T-helper 17 cell (primary cell): ENCODE data around the gene TMEM178B. TPM values are rescaled to one million over a fixed set of nuclear protein-coding genes. Genes with fewer than 3 reads are reported as not detected.

ENCODE experiments used
- ATAC-seq: fragments of 150-1000 bp; cut with Tn5 transposase; 2 replicates; pipeline ENCODE4 v1.10.0; 2021; ENCODE audit warnings: mild to moderate bottlenecking, moderate library complexity
- DNase-seq, 3 donors: peaks; one replicate each; pipeline versions ENCODE4 v3.0.0 to v3.0.0-alpha.2; 2020 to 2021
- H3K9me3 ChIP-seq: one replicate; pipeline ENCODE4 v1.7.0; 2013; ENCODE audit warnings: low read length, mild to moderate bottlenecking; ENCODE audit not compliant: control insufficient read depth, poor library complexity, severe bottlenecking
- H3K27ac Mint-ChIP-seq: one replicate; pipeline ENCODE4 v1.8.0; 2022; ENCODE audit warnings: mild to moderate bottlenecking, moderate library complexity, mixed read lengths
- H3K27me3 Mint-ChIP-seq: one replicate; pipeline ENCODE4 v1.8.0; 2022; ENCODE audit warnings: mixed read lengths
- H3K36me3 Mint-ChIP-seq: one replicate; pipeline ENCODE4 v1.8.0; 2022; ENCODE audit warnings: low read depth, mixed read lengths
- H3K4me1 Mint-ChIP-seq: one replicate; pipeline ENCODE4 v1.8.0; 2022; ENCODE audit warnings: mild to moderate bottlenecking, mixed read lengths
- H3K4me3 Mint-ChIP-seq: one replicate; pipeline ENCODE4 v1.8.0; 2022; ENCODE audit warnings: mild to moderate bottlenecking, moderate library complexity, mixed read lengths
- total RNA-seq, 4 donors: library from RNA in 2 of 4; stranded (reverse) in 2 of 4; gene quantifications; one replicate each; pipeline ENCODE4 v1.2.3 and lab custom pipeline; 2022 to 2026

Gene TMEM178B
- total RNA-seq, 2 donors from 2014 or later, result 0.90 to 0.96 TPM

DNA sequence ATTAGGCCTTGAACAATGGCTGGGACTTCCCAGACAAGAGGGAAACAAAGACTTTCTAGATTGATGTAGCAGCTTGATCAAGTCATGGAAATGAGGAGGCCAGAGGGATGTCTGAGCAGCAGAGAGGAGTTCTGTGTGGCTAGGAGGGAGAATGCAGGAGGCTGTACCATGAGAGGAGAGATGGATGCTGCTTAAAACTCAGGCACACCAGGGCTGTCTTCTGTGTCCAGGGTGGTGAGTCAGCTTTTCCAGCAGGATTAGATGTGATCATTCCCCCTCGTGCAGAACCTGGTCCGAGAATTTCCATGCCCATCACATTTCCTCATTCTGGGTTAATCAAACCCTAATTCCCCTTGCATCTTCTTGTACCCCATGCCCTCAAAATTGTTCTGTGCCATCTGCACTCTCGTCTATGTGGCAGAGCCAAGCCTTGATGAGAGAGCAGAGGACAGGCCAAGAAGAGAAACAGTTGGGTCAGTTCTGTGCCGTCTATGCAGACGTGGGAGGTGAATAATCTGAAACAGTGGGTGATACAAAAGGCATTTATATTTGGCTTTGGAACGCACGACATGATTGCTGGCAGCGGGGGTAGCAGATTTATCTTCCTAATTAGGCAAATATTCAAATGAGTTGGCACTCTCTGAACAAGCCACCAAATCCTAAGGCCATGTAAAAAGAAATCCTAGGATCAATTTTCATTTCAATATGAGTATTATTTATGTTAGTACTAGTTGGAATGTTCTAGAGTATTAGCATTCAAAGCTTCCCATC, 160.7 kb downstream of the TMEM178B start:
- no peak overlapping the region for H3K27ac Mint-ChIP-seq
- peaks cover 2% of the 10 kb centered on the region for H3K4me1 Mint-ChIP-seq
- no peaks in the 10 kb centered on the region for H3K36me3 Mint-ChIP-seq
- no peak overlapping the region for H3K4me3 Mint-ChIP-seq
- DNase-seq, result no peak
- ATAC-seq, result no peak
- H3K9me3 ChIP-seq, result no peaks in the 10 kb centered on the region
- H3K27me3 Mint-ChIP-seq, result peaks cover 39% of the 10 kb centered on the region

DNA sequence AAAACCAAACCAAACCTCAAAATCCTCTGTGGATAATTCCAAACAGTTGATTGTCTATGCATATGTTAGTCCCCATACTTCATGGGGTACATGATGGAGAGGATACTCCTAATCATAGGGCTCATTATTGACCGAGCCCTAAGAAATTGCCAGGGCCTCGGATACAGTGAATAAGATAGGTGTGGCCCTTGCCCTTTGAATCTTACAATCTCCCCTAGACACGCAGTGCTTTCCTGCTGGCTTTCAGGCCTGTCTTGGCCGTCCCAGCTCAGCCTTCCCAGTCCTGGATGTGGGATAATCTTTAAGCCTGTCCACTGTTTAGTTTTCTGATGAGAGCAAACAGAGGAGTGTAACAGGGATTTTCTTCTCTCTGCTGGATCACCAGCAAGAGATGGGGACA, 161.8 kb downstream of the TMEM178B start:
- peaks cover 39% of the 10 kb centered on the region for H3K27me3 Mint-ChIP-seq
- H3K4me3 Mint-ChIP-seq, result no peak overlapping the region
- ATAC-seq, result no peak
- H3K9me3 ChIP-seq, result no peaks in the 10 kb centered on the region
- DNase-seq, result no peak
- no peak overlapping the region for H3K27ac Mint-ChIP-seq
- H3K4me1 Mint-ChIP-seq, result peaks cover 2% of the 10 kb centered on the region
- H3K36me3 Mint-ChIP-seq, result no peaks in the 10 kb centered on the region

DNA sequence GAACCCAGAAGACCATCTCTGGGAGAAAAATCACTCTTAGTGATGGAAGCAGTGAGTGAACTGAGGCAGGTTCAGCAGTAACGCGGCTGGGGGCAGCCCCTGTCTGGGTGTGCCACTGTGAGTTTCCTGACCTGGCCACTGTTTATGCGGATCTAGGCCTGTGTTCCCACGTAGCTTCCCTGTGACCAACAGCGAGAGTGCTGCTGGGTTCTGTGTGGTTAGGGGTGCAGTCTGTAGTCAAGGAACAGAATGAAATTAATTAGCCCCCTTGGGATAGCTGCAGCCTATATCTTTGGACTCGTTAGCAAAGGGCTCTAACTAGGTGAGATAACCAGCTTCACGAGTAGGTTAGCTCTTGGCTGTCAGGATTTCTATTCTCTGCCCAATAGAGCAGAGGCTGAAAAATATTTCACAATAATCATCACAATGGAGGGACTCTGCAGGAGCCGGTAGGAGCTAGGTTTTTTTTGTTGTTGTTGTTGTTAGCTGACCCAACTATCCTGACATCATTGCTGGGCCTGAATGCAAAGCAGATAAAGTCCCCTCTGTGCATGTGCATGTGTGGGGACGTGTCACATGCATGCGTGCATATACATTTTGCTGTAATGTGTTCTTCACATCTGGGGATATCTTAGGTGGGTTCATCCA, 164.9 kb downstream of the TMEM178B start:
- H3K36me3 Mint-ChIP-seq, result no peaks in the 10 kb centered on the region
- H3K27me3 Mint-ChIP-seq, result peaks cover 38% of the 10 kb centered on the region

DNA sequence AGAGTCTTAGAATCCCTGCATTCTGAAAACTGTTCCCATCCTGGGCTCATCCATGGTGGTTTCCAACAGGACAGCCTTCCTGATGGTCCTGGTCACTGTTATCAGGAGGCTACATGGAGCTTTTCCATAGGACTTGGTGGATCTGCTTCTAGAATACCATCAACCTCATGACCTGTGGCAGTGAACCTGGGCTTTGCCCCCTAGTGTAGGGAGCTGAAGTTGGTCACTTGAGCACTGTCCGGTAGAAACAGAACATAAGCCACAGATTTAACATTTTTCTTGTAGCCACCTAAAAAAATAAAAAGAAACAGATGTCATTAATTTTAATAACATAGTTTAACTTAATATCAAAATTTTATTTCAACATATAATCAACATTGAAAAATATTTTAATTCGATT, 165.8 kb downstream of the TMEM178B start:
- no peak overlapping the region for H3K4me3 Mint-ChIP-seq
- H3K4me1 Mint-ChIP-seq, result peaks cover 4% of the 10 kb centered on the region
- no peaks in the 10 kb centered on the region for H3K9me3 ChIP-seq
- peaks cover 37% of the 10 kb centered on the region for H3K27me3 Mint-ChIP-seq
- H3K36me3 Mint-ChIP-seq, result no peaks in the 10 kb centered on the region
- DNase-seq, result no peak
- no peak for ATAC-seq
- H3K27ac Mint-ChIP-seq, result no peak overlapping the region

More for the DNA sequence above, 164.9 kb downstream of the TMEM178B start:
- no peaks in the 10 kb centered on the region for H3K9me3 ChIP-seq
- Mint-ChIP-seq H3K4me1 (peaks cover 4% of the 10 kb centered on the region), H3K4me3 (no peak overlapping the region), H3K27ac (no peak overlapping the region)
- DNase-seq, result no peak
- no peak for ATAC-seq

DNA sequence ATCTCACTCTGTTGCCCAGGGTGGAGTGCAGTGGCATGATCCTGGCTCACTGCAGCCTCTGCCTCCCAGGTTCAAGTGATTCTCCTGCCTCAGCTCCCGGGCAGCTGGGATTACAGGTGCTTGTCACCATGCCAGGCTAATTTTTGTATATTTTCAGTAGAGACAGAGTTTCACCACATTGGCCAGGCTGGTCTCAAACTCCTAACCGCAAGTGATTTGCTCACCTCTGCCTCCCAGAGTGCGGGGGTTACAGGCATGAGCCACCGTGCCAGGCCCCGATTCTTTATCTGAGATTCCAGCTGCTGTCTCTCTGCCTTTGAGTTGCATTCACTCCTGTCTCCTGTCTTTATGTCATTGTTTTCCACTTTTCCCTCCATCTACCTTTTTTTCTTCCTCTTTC, 168.7 kb downstream of the TMEM178B start:
- no peak overlapping the region for H3K27ac Mint-ChIP-seq

DNA sequence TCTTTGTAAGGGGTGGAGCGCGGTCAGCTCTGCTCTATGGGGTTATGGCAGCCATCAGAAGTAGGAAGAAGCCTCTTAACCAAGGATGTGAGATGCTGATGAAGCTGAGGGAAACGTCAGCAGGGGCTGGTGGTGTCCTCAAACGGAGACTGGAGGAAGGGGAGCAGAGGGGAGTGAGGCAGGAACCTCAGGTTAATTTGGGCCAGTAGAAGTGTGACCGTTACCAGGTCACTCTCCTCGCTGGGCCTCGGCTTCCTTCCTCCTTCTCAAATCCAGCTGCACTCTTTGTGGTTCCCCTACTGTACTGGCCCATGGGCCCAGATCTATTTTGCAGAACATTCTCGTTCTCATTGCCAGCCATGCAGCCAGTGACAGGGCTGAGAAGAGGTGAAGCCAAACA, 169.5 kb downstream of the TMEM178B start:
- Mint-ChIP-seq H3K4me3 (no peak overlapping the region), H3K36me3 (no peaks in the 10 kb centered on the region), H3K4me1 (peaks cover 4% of the 10 kb centered on the region), H3K27ac (no peak overlapping the region), H3K27me3 (peaks cover 25% of the 10 kb centered on the region)
- ATAC-seq (no peak), DNase-seq (no peak)
- H3K9me3 ChIP-seq, result no peaks in the 10 kb centered on the region

More for the DNA sequence above, 168.7 kb downstream of the TMEM178B start:
- ATAC-seq (no peak), DNase-seq (no peak)
- Mint-ChIP-seq H3K4me1 (peaks cover 4% of the 10 kb centered on the region), H3K36me3 (no peaks in the 10 kb centered on the region), H3K27me3 (peaks cover 29% of the 10 kb centered on the region), H3K4me3 (no peak overlapping the region)
- no peaks in the 10 kb centered on the region for H3K9me3 ChIP-seq

DNA sequence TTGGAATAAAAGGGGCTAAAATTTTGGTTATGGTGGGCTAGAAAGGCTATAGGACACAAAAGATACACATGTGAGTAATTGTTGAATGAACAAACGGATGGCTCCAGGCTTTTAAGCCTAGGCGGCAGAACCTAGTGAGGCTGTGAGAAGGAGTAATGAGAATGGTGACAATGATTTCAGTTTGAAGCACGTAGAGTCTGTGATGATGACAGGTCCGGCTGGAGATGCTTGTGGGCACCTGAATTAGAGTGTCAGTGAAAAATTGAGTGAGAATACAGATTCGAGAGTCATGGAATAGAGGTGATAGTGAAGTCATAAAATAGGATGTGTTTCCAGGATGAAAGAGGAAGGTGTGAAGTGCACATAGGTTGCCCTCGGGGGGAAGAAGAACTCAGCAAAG, 170.6 kb downstream of the TMEM178B start:
- Mint-ChIP-seq H3K36me3 (no peaks in the 10 kb centered on the region), H3K27me3 (peaks cover 22% of the 10 kb centered on the region), H3K4me1 (peaks cover 4% of the 10 kb centered on the region), H3K4me3 (no peak overlapping the region), H3K27ac (no peak overlapping the region)
- ATAC-seq, result no peak
- DNase-seq, result no peak
- H3K9me3 ChIP-seq, result no peaks in the 10 kb centered on the region

DNA sequence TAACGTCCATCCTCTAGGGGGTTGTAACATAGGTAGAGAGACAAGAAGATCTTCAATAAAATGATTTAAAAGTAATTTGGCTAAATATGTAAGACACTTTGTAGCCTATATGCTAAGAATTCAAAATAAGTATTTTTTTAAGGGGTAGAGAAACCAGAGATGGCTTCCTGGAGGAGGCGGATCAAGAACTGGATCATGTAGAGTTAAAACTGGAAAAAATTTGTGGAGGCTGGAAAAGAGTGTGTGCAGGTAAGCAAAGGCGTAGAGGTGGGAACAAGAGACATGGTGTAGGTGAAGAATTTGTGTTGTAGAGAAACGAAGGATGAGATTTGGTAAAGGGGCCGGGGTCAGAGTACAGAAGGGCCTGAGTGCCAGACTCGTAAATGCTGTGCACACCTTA, 172.6 kb downstream of the TMEM178B start:
- no peaks in the 10 kb centered on the region for H3K36me3 Mint-ChIP-seq
- H3K27me3 Mint-ChIP-seq, result peaks cover 30% of the 10 kb centered on the region
- H3K27ac Mint-ChIP-seq, result no peak overlapping the region
- ATAC-seq, result no peak
- no peaks in the 10 kb centered on the region for H3K9me3 ChIP-seq
- H3K4me1 Mint-ChIP-seq, result peaks cover 7% of the 10 kb centered on the region
- DNase-seq, result no peak
- no peak overlapping the region for H3K4me3 Mint-ChIP-seq

DNA sequence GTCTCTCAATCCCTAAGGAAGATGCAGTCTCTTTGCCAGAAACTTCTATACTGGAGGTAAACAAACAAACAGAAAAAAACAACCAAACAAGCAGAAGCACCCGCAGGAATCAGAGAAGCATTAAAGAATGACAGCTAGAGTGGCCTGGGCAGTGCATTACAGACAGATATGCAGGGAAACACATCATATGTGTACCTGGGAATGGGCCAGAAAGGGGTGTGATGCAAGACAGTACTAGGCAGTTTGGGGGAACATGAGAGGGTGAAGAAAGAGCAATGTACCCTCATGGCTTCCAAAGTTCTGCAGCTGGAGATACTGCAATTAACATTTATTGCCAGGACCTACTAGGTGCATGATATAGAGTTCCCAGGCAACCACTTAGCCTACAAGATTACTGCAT, 177.3 kb downstream of the TMEM178B start:
- H3K4me1 Mint-ChIP-seq, result peaks cover 2% of the 10 kb centered on the region
- no peaks in the 10 kb centered on the region for H3K9me3 ChIP-seq
- H3K36me3 Mint-ChIP-seq, result no peaks in the 10 kb centered on the region
- DNase-seq, result no peak
- H3K27ac Mint-ChIP-seq, result no peak overlapping the region
- H3K4me3 Mint-ChIP-seq, result no peak overlapping the region
- peaks cover 15% of the 10 kb centered on the region for H3K27me3 Mint-ChIP-seq
- ATAC-seq, result no peak

DNA sequence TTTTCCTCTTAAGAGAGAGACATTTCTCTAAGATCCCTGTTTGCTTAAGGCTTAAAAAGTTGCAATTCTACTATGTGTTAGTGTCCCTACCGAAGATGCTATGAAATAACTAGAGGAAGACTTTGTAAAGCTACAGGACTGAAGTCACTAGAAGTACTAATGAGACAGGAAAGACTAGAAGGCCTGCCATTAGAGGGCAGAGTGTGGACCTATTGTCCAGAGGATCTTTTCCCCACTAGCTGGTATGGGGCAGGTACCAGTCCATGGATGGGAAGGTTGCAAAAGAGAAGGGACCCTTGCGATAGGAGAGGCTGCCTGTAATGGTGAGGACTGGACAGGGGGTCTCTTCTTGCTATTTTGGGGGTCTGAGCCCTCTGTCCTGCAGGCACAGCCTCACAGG, 178.1 kb downstream of the TMEM178B start:
- ATAC-seq (no peak), DNase-seq (no peak)
- Mint-ChIP-seq H3K27ac (no peak overlapping the region), H3K36me3 (no peaks in the 10 kb centered on the region), H3K27me3 (peaks cover 15% of the 10 kb centered on the region), H3K4me3 (no peak overlapping the region), H3K4me1 (peaks cover 2% of the 10 kb centered on the region)
- H3K9me3 ChIP-seq, result no peaks in the 10 kb centered on the region

DNA sequence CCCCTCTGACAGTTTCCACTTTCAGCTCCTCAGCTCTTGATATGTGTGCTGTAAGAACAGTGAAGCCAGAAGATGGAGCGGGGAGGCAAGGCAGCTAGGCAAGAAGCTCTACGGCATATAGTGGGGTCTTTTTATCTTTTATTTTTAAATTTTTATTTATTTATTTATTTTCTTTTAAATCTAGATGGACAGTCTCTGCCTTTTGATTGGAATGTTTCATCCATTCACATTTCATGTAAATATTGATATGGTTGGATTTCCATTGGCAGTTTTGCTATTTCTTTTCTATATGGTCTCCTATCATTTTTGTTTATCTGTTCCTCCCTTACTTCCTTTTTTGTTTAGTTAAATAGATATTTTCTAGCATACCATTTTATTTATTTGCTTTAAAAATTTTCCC, 183.7 kb downstream of the TMEM178B start:
- Mint-ChIP-seq H3K27ac (no peak overlapping the region), H3K4me1 (no peaks in the 10 kb centered on the region), H3K36me3 (no peaks in the 10 kb centered on the region), H3K4me3 (no peak overlapping the region), H3K27me3 (no peaks in the 10 kb centered on the region)
- no peak for ATAC-seq
- H3K9me3 ChIP-seq, result no peaks in the 10 kb centered on the region
- no peak for DNase-seq

DNA sequence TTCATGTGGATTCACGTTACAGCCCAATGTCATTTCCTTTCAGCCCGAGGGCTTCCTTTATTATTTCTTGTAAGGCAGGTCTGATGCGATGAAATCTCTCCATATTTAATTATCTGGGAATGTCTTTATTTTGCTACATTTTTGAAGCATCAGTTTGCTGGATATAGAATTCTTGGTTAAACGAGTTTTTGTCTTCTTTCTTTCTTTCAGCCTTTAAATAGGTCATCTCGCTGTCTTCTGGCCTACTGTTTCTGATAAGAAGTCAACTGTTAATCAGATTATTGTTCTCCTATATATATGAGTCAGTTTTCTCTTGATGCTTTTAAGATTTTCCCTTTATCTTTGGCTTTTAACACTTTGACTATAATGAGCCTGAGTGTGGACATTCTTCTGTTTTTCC, 184.7 kb downstream of the TMEM178B start:
- H3K27ac Mint-ChIP-seq, result no peak overlapping the region
- ATAC-seq (no peak), DNase-seq (no peak)
- H3K4me3 Mint-ChIP-seq, result no peak overlapping the region
- H3K27me3 Mint-ChIP-seq, result no peaks in the 10 kb centered on the region
- H3K4me1 Mint-ChIP-seq, result peaks cover 3% of the 10 kb centered on the region
- no peaks in the 10 kb centered on the region for H3K36me3 Mint-ChIP-seq
- no peaks in the 10 kb centered on the region for H3K9me3 ChIP-seq

DNA sequence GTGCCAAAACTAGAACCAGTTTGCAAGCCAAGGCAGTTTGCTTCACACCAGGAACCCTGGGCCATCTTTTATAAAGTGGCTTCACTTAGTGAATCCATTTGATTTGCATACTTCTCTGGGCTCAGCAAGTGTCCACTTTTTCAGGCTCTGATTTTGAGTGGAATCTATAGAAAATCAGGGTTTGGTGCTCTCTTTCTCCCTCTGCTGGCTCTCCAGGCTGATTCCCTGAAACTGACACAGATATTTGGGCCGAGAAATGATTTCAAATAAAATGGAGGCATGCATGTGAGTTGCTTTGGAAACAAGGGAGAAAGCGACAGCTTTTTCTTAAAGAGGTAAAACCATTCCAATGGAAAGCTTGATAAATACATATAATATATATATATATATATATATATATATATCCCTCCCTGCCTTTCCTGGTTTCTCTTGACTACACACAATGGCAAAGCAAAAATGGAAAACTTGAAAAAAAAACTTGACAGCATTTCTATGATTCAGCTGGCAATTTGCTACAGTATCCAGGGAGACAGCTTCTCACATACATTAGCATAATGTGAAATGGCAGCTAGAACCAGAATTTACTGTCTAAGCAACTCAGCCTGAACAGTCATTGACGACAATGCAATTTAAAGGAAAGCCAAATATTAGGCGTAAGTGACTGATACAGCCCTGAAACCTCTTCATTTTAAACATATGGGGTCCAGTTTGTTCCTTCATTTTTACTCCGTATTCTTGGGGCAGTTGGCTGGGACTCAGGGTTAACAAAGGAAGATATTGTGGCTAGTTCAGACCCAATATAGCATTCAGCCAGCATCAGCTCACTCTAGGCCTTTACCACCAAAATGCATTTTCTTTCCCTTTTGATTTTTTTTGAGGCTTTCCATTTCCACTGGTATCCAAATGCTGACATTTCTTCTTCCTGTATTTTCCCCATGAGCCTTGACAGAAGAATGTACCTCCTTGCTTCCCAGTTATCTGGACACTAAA, 188.5 kb downstream of the TMEM178B start:
- no peaks in the 10 kb centered on the region for H3K36me3 Mint-ChIP-seq

More for the DNA sequence above, 188.5 kb downstream of the TMEM178B start:
- ATAC-seq, result no peak
- no peaks in the 10 kb centered on the region for H3K9me3 ChIP-seq
- H3K27ac Mint-ChIP-seq, result no peak overlapping the region
- no peaks in the 10 kb centered on the region for H3K27me3 Mint-ChIP-seq
- DNase-seq, result no peak
- H3K4me3 Mint-ChIP-seq, result no peak overlapping the region
- peaks cover 7% of the 10 kb centered on the region for H3K4me1 Mint-ChIP-seq
